HG02642 (cell line): ENCODE data around the gene MCEMP1.

Experiments
- ATAC-seq: cut with Tn5 transposase; IDR thresholded peaks from one replicate; pipeline ENCODE4 v1.9.1; 2021; ENCODE audit warnings: mild to moderate bottlenecking; ENCODE audit not compliant: unreplicated experiment, poor library complexity

MCEMP1 gene

GRCh38 chr19:7716762-7717161, 39.9 kb downstream of the MCEMP1 start:
- no peak for ATAC-seq

DNA sequence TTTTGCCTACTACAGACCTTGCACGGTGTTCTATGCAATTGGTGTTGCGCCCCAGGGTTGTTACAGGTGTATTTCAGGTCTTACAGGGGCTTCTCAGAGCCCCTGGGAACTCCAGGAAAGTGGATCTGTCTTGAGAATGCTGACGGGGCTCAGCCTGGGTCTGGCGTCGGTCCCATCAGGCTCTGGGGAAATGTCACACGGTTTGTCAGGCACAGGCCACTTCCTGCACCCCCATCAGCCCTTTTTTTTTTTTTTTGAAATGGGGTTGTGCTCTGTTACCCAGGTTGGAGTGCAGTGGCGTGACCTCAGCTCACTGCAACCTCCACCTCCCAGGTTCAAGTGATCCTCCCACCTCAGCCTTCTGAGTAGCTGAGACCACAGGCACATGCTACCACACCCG, 41.8 kb downstream of the MCEMP1 start:
- no peak for ATAC-seq

- ATAC-seq, result no peak
These were observed 43.5 kb downstream of the MCEMP1 start for GRCh38 chr19:7720351-7720750.

GRCh38 chr19:7722231-7722651, 45.4 kb downstream of the MCEMP1 start:
- peak; percentile 66 for ATAC-seq

- ATAC-seq, result no peak
These were observed 48.9 kb downstream of the MCEMP1 start for GRCh38 chr19:7725791-7726190.

GRCh38 chr19:7729211-7729610, 52.3 kb downstream of the MCEMP1 start:
- ATAC-seq, result no peak
